CD4-positive, alpha-beta memory T cell (primary cell): ENCODE results near the gene MTMR2. TPM values are rescaled to one million over a fixed set of nuclear protein-coding genes. Genes with fewer than 3 reads are reported as not detected.

ENCODE experiments used
- CTCF ChIA-PET: fragments of 350-600 bp; sonication (Branson Sonifier 250); formaldehyde crosslinking; loops from one replicate; lab custom pipeline; 2021; ENCODE audit warnings: inconsistent platforms; ENCODE audit not compliant: partially characterized antibody; lab: Charles Lee
- POLR2A ChIA-PET: fragments of 350-600 bp; sonication (Branson Sonifier 250); formaldehyde crosslinking; loops from one replicate; lab custom pipeline; 2021; ENCODE audit not compliant: partially characterized antibody; lab: Charles Lee
- DNase-seq, 5 donors: peaks; one replicate each; pipeline versions ENCODE4 v3.0.0 to v3.0.0-alpha.2; 2020 to 2022; ENCODE audit warnings: mixed read lengths in 1 of 5
- H3K27ac ChIP-seq: one replicate; pipeline ENCODE4 v1.7.0; 2013; ENCODE audit warnings: low read depth, low read length
- H3K27me3 ChIP-seq: 2 replicates; pipeline ENCODE4 v1.7.0; 2013; ENCODE audit warnings: mild to moderate bottlenecking, low read length, moderate library complexity; ENCODE audit not compliant: insufficient read depth
- H3K36me3 ChIP-seq: 2 replicates; pipeline ENCODE4 v1.7.0; 2013; ENCODE audit warnings: mild to moderate bottlenecking, low read length, moderate library complexity; ENCODE audit not compliant: insufficient read depth
- H3K4me1 ChIP-seq: 2 replicates; pipeline ENCODE4 v1.7.0; 2013; ENCODE audit warnings: mild to moderate bottlenecking, low read length, moderate library complexity; ENCODE audit not compliant: insufficient read depth
- H3K4me3 ChIP-seq, 2 donors: one replicate each; pipeline ENCODE4 v1.7.0; 2013; ENCODE audit warnings: low read length in 2 of 2, mild to moderate bottlenecking in 1 of 2
- H3K9me3 ChIP-seq, 2 donors: one replicate each; pipeline ENCODE4 v1.7.0; 2013; ENCODE audit warnings: low read length in 2 of 2, control low read depth in 1 of 2; ENCODE audit not compliant: control insufficient read depth in 1 of 2
- H3K27ac Mint-ChIP-seq, 7 donors: one replicate each; pipeline ENCODE4 v1.8.0; 2020 to 2021; ENCODE audit warnings: mixed read lengths in 7 of 7, mild to moderate bottlenecking in 6 of 7, inconsistent platforms in 3 of 7, moderate library complexity in 3 of 7
- H3K27me3 Mint-ChIP-seq, 2 donors: one replicate each; pipeline ENCODE4 v1.8.0; 2020 to 2021; ENCODE audit warnings: mixed read lengths in 2 of 2
- H3K36me3 Mint-ChIP-seq, 2 donors: one replicate each; pipeline ENCODE4 v1.8.0; 2020 to 2021; ENCODE audit warnings: mixed read lengths in 2 of 2, inconsistent platforms in 1 of 2, mild to moderate bottlenecking in 1 of 2
- H3K4me1 Mint-ChIP-seq, 4 donors: one replicate each; pipeline ENCODE4 v1.8.0; 2020 to 2021; ENCODE audit warnings: mixed read lengths in 4 of 4, mild to moderate bottlenecking in 1 of 4
- H3K4me3 Mint-ChIP-seq, 8 donors: one replicate each; pipeline ENCODE4 v1.8.0; 2020 to 2021; ENCODE audit warnings: mixed read lengths in 8 of 8, mild to moderate bottlenecking in 7 of 8, moderate library complexity in 6 of 8, inconsistent platforms in 3 of 8
- H3K9me3 Mint-ChIP-seq, 8 donors: one replicate each; pipeline ENCODE4 v1.8.0; 2020 to 2021; ENCODE audit warnings: mixed read lengths in 8 of 8, mild to moderate bottlenecking in 5 of 8, inconsistent platforms in 3 of 8, moderate library complexity in 1 of 8
- intact Hi-C: fragments of 100-400 bp; cut with micrococcal nuclease; formaldehyde crosslinking; loops from one replicate; pipeline ENCODE4 v1.15.1; 2023
- polyA plus RNA-seq, 2 donors: library from polyadenylated mRNA; unstranded; fragments of 300-500 nt; fragmentation: Illumina TruSeq; gene quantifications; one replicate each; pipeline ENCODE4 v1.2.3, GENCODE V29; 2021
- total RNA-seq, 2 experiments: library from RNA; stranded (reverse); gene quantifications; one replicate each; pipeline ENCODE4 v1.2.3, GENCODE V29; 2021

MTMR2 gene
- total and polyA plus RNA-seq, 4 experiments from 2014 or later, result 13.1 to 13.6 (median 13.5) TPM

- Mint-ChIP-seq H3K27ac (no peak overlapping the region), H3K4me3 (no peak overlapping the region), H3K36me3 (peaks cover 7 to 12% of the 10 kb centered on the region in 2 donors), H3K4me1 (peaks cover 21 to 32% (median 26%) of the 10 kb centered on the region in 4 donors), H3K9me3 (peaks cover 0 to 22% (median 16%) of the 10 kb centered on the region in 8 donors), H3K27me3 (peaks cover 1 to 5% of the 10 kb centered on the region in 2 donors)
- ChIA-PET CTCF (no interaction called here), POLR2A (no interaction called here)
- H3K27ac ChIP-seq, result no peak overlapping the region
- peaks cover 23% of the 10 kb centered on the region for H3K4me1 ChIP-seq
- H3K27me3 ChIP-seq, result no peaks in the 10 kb centered on the region
- H3K4me3 ChIP-seq, result no peak overlapping the region
- no peaks in the 10 kb centered on the region for H3K9me3 ChIP-seq
- no peaks in the 10 kb centered on the region for H3K36me3 ChIP-seq
- intact Hi-C loops, result no loop called here
- DNase-seq, result no peak
Measured at GRCh38 chr11:95926726-95927125, 2.8 kb upstream of the MTMR2 start.

GRCh38 chr11:95925011-95925410 is 1.1 kb upstream of the MTMR2 start:
- H3K36me3 Mint-ChIP-seq, result peaks cover 0 to 9% of the 10 kb centered on the region in 2 donors
- H3K9me3 Mint-ChIP-seq, result peaks cover 0 to 5% (median 3%) of the 10 kb centered on the region in 8 donors
- Histone ChIP-seq H3K27ac (no peak overlapping the region), H3K4me1 (peaks cover 26% of the 10 kb centered on the region), H3K9me3 (no peaks in the 10 kb centered on the region), H3K27me3 (no peaks in the 10 kb centered on the region), H3K36me3 (no peaks in the 10 kb centered on the region), H3K4me3 (no peak overlapping the region)
- H3K27me3 Mint-ChIP-seq, result peaks cover 0 to 2% of the 10 kb centered on the region in 2 donors
- no peak overlapping the region for H3K27ac Mint-ChIP-seq
- DNase-seq, result no peak
- H3K4me1 Mint-ChIP-seq, result peaks cover 21 to 32% (median 27%) of the 10 kb centered on the region in 4 donors
- intact Hi-C loops, result no loop called here
- ChIA-PET POLR2A (interaction anchor here (0.5 kb wide), 2 partner anchors 45 to 297 kb away, joined by 3 to 4 read pairs; no protein-coding TSS in a partner anchor), CTCF (interaction anchor here (0.7 to 1.7 kb wide), 2 partner anchors 418 to 469 kb away, joined by 3 to 6 read pairs; partner anchors contain the start of gene MAML2)
- H3K4me3 Mint-ChIP-seq, result peak overlapping the region in 7 of 8 donors; percentile 26 to 91 (median 48)

GRCh38 chr11:95924414-95924760 is 480 bp upstream of the MTMR2 start:
- H3K9me3 Mint-ChIP-seq, result peaks cover 0 to 4% (median 0%) of the 10 kb centered on the region in 8 donors
- Histone ChIP-seq H3K4me1 (peaks cover 26% of the 10 kb centered on the region), H3K27ac (peak overlapping the region; percentile 58), H3K36me3 (no peaks in the 10 kb centered on the region), H3K9me3 (no peaks in the 10 kb centered on the region), H3K27me3 (no peaks in the 10 kb centered on the region), H3K4me3 (peak overlapping the region; percentile 88 to 93)
- DNase-seq, result peak in 2 of 5 donors; percentile 2 to 3
- peak overlapping the region; percentile 90 to 96 (median 94) for H3K4me3 Mint-ChIP-seq
- H3K27me3 Mint-ChIP-seq, result peaks cover 0 to 2% of the 10 kb centered on the region in 2 donors
- H3K4me1 Mint-ChIP-seq, result peaks cover 21 to 32% (median 27%) of the 10 kb centered on the region in 4 donors
- ChIA-PET CTCF (interaction anchor here (0.7 to 1.7 kb wide), 3 partner anchors 419 to 470 kb away, joined by 3 to 6 read pairs (median 4); partner anchors contain the start of gene MAML2), POLR2A (interaction anchor here (1.2 kb wide), 1 partner anchor 134 kb away, joined by 5 read pairs; the partner anchor contains the start of genes CEP57 and FAM76B)
- intact Hi-C loops, result loop anchor here (5.0 kb wide), 1 partner anchor 468 kb away; the partner anchor contains the start of gene JRKL
- peaks cover 0 to 9% of the 10 kb centered on the region in 2 donors for H3K36me3 Mint-ChIP-seq
- peak overlapping the region; percentile 75 to 97 (median 94) for H3K27ac Mint-ChIP-seq

- no peak for DNase-seq
- H3K27me3 Mint-ChIP-seq, result peaks cover 0 to 2% of the 10 kb centered on the region in 2 donors
- peak overlapping the region; percentile 88 to 93 for H3K4me3 ChIP-seq
- H3K27me3 ChIP-seq, result no peaks in the 10 kb centered on the region
- peak overlapping the region; percentile 90 to 96 (median 94) for H3K4me3 Mint-ChIP-seq
- peaks cover 23 to 32% (median 27%) of the 10 kb centered on the region in 4 donors for H3K4me1 Mint-ChIP-seq
- ChIA-PET POLR2A (interaction anchor here (1.2 kb wide), 3 partner anchors 19 to 420 kb away, joined by 3 to 5 read pairs (median 3); partner anchors contain the start of genes CEP57, FAM76B and MAML2), CTCF (interaction anchor here (1.3 kb wide), 1 partner anchor 420 kb away, joined by 4 read pairs; the partner anchor contains the start of gene MAML2)
- peaks cover 26% of the 10 kb centered on the region for H3K4me1 ChIP-seq
- peaks cover 0 to 2% (median 0%) of the 10 kb centered on the region in 8 donors for H3K9me3 Mint-ChIP-seq
- no peaks in the 10 kb centered on the region for H3K36me3 ChIP-seq
- peaks cover 0 to 9% of the 10 kb centered on the region in 2 donors for H3K36me3 Mint-ChIP-seq
- H3K27ac ChIP-seq, result peak overlapping the region; percentile 58
- peak overlapping the region; percentile 75 to 98 (median 94) for H3K27ac Mint-ChIP-seq
- intact Hi-C loops, result loop anchor here (5.0 kb wide), 1 partner anchor 469 kb away; the partner anchor contains the start of gene JRKL
- H3K9me3 ChIP-seq, result no peaks in the 10 kb centered on the region
Measured at GRCh38 chr11:95923439-95923727, 524 bp downstream of the MTMR2 start.

- Mint-ChIP-seq H3K36me3 (peaks cover 0 to 9% of the 10 kb centered on the region in 2 donors), H3K9me3 (peaks cover 0 to 2% (median 0%) of the 10 kb centered on the region in 8 donors), H3K4me1 (peaks cover 23 to 32% (median 27%) of the 10 kb centered on the region in 4 donors), H3K4me3 (peak overlapping the region; percentile 90 to 96 (median 94)), H3K27ac (peak overlapping the region; percentile 75 to 98 (median 94)), H3K27me3 (no peaks in the 10 kb centered on the region)
- no peak for DNase-seq
- H3K27me3 ChIP-seq, result no peaks in the 10 kb centered on the region
- H3K4me1 ChIP-seq, result peaks cover 26% of the 10 kb centered on the region
- no peaks in the 10 kb centered on the region for H3K9me3 ChIP-seq
- H3K36me3 ChIP-seq, result no peaks in the 10 kb centered on the region
- peak overlapping the region; percentile 58 for H3K27ac ChIP-seq
- POLR2A ChIA-PET, result interaction anchor here (0.6 to 1.2 kb wide), 4 partner anchors 19 to 855 kb away, joined by 3 read pairs; partner anchors contain the start of gene MAML2
- intact Hi-C loops, result loop anchor here (5.0 kb wide), 1 partner anchor 470 kb away; the partner anchor contains the start of gene JRKL
- CTCF ChIA-PET, result interaction anchor here (1.3 to 1.4 kb wide), 2 partner anchors 133 to 420 kb away, joined by 3 to 4 read pairs; partner anchors contain the start of gene MAML2
- H3K4me3 ChIP-seq, result peak overlapping the region; percentile 88 to 93
Measured at GRCh38 chr11:95922536-95923438, 1.1 kb downstream of the MTMR2 start.

- H3K27me3 Mint-ChIP-seq, result no peaks in the 10 kb centered on the region
- peak overlapping the region in 5 of 7 donors; percentile 5 to 76 (median 41) for H3K27ac Mint-ChIP-seq
- POLR2A ChIA-PET, result interaction anchor here (0.6 to 1.1 kb wide), 2 partner anchors 67 to 855 kb away, joined by 3 read pairs; no protein-coding TSS in a partner anchor
- peaks cover 23 to 32% (median 28%) of the 10 kb centered on the region in 4 donors for H3K4me1 Mint-ChIP-seq
- Histone ChIP-seq H3K27ac (no peak overlapping the region), H3K4me3 (no peak overlapping the region), H3K4me1 (peaks cover 26% of the 10 kb centered on the region), H3K9me3 (no peaks in the 10 kb centered on the region), H3K36me3 (no peaks in the 10 kb centered on the region), H3K27me3 (no peaks in the 10 kb centered on the region)
- no peak for DNase-seq
- CTCF ChIA-PET, result interaction anchor here (1.4 kb wide), 1 partner anchor 133 kb away, joined by 3 read pairs; no protein-coding TSS in a partner anchor
- peaks cover 0 to 2% (median 0%) of the 10 kb centered on the region in 8 donors for H3K9me3 Mint-ChIP-seq
- peak overlapping the region; percentile 17 to 95 (median 66) for H3K4me3 Mint-ChIP-seq
- H3K36me3 Mint-ChIP-seq, result peaks cover 0 to 9% of the 10 kb centered on the region in 2 donors
- intact Hi-C loops, result loop anchor here (5.0 kb wide), 1 partner anchor 470 kb away; the partner anchor contains the start of gene JRKL
Measured at GRCh38 chr11:95922099-95922498, 1.8 kb downstream of the MTMR2 start.
